ENCODE measurements around the gene FAM107B.
A peak's percentile ranks its signal among the peaks of the same experiment; 100 is the strongest.

The FAM107B gene

GRCh38 chr10:14556285-14556956 is 218.3 kb downstream of the FAM107B start:
- Histone ChIP-seq H2AFZ (peak overlapping the region; percentile 62), H3K79me2 (peaks cover 18% of the 10 kb centered on the region), H3K9me3 (ENCODE audit: control insufficient read depth, low read length) (no peaks in the 10 kb centered on the region), H3K4me1 (peaks cover 19% of the 10 kb centered on the region), H3K4me2 (ENCODE audit: low read length) (peak overlapping the region; percentile 10), H3K36me3 (ENCODE audit: control insufficient read depth, insufficient read depth, low read length) (no peaks in the 10 kb centered on the region), H3K27ac (peak overlapping the region; percentile 72), H3K4me3 (ENCODE audit: low read depth, low read length) (no peak overlapping the region), H3K27me3 (ENCODE audit: control insufficient read depth, insufficient read depth, low read length) (no peaks in the 10 kb centered on the region), H3K9ac (no peak overlapping the region)
- peak; percentile 30 for TF ChIP-seq CTCF (IDR thresholded peaks at IDR 0.05)

GRCh38 chr10:14555807-14556206 is 218.9 kb downstream of the FAM107B start:
- Histone ChIP-seq H3K4me3 (ENCODE audit: low read depth, low read length) (no peak overlapping the region), H3K9ac (no peak overlapping the region), H3K4me2 (ENCODE audit: low read length) (peak overlapping the region; percentile 10), H3K9me3 (ENCODE audit: control insufficient read depth, low read length) (no peaks in the 10 kb centered on the region), H3K4me1 (peaks cover 19% of the 10 kb centered on the region), H3K79me2 (peaks cover 12% of the 10 kb centered on the region), H2AFZ (peak overlapping the region; percentile 62), H3K36me3 (ENCODE audit: control insufficient read depth, insufficient read depth, low read length) (no peaks in the 10 kb centered on the region), H3K27ac (peak overlapping the region; percentile 72), H3K27me3 (ENCODE audit: control insufficient read depth, insufficient read depth, low read length) (no peaks in the 10 kb centered on the region)
- TF ChIP-seq CTCF (IDR thresholded peaks at IDR 0.05), result no peak

- Histone ChIP-seq H2AFZ (no peak overlapping the region), H3K4me2 (ENCODE audit: low read length) (no peak overlapping the region), H3K27ac (no peak overlapping the region), H3K9me3 (ENCODE audit: control insufficient read depth, low read length) (no peaks in the 10 kb centered on the region), H3K9ac (no peak overlapping the region), H3K79me2 (no peaks in the 10 kb centered on the region), H3K4me1 (peaks cover 19% of the 10 kb centered on the region), H3K27me3 (ENCODE audit: control insufficient read depth, insufficient read depth, low read length) (no peaks in the 10 kb centered on the region), H3K4me3 (ENCODE audit: low read depth, low read length) (no peak overlapping the region), H3K36me3 (ENCODE audit: control insufficient read depth, insufficient read depth, low read length) (no peaks in the 10 kb centered on the region)
- no peak for TF ChIP-seq CTCF (IDR thresholded peaks at IDR 0.05)
Measured at GRCh38 chr10:14554491-14555205, 220.0 kb downstream of the FAM107B start.

GRCh38 chr10:14554091-14554490 is 220.6 kb downstream of the FAM107B start:
- H3K36me3 ChIP-seq (ENCODE audit: control insufficient read depth, insufficient read depth, low read length), result no peaks in the 10 kb centered on the region
- no peaks in the 10 kb centered on the region for H3K79me2 ChIP-seq
- H3K4me1 ChIP-seq, result peaks cover 19% of the 10 kb centered on the region
- H3K4me3 ChIP-seq (ENCODE audit: low read depth, low read length), result no peak overlapping the region
- H3K9me3 ChIP-seq (ENCODE audit: control insufficient read depth, low read length), result no peaks in the 10 kb centered on the region
- no peak for TF ChIP-seq CTCF (IDR thresholded peaks at IDR 0.05)
- H3K9ac ChIP-seq, result no peak overlapping the region
- no peak overlapping the region for H3K4me2 ChIP-seq (ENCODE audit: low read length)
- H3K27me3 ChIP-seq (ENCODE audit: control insufficient read depth, insufficient read depth, low read length), result no peaks in the 10 kb centered on the region
- no peak overlapping the region for H3K27ac ChIP-seq
- no peak overlapping the region for H2AFZ ChIP-seq

Data from parathyroid adenoma (tissue), 2 donors.